Panc1 (cell line): Measurements from ENCODE around the gene ART5. TPM values are rescaled to one million over a fixed set of nuclear protein-coding genes. Genes with fewer than 3 reads are reported as not detected.

Source experiments
- ATAC-seq: fragments of 200-7000 bp; cut with Tn5 transposase; 2 replicates; pipeline ENCODE4 v1.9.1; 2020; ENCODE audit warnings: mild to moderate bottlenecking, moderate library complexity
- Bru-seq: library from RNA; stranded (reverse); fragments of 400-500 nt; gene quantifications from one replicate; lab custom pipeline; 2021; lab: Mats Ljungman, UMichigan
- BruChase-seq, 2 experiments: library from RNA; stranded (reverse); fragments of 400-500 nt; gene quantifications; one replicate each; lab custom pipeline; 2021; lab: Mats Ljungman, UMichigan
- BruUV-seq: library from RNA; stranded (reverse); fragments of 400-500 nt; replicated peaks from 2 replicates; lab custom pipeline; 2021; lab: Mats Ljungman, UMichigan
- CTCF ChIA-PET: fragments of 300-600 bp; sonication (Branson Sonifier 250); formaldehyde crosslinking; loops from one replicate; lab custom pipeline; 2022; ENCODE audit warnings: antibody characterized with exemption; lab: Charles Lee
- POLR2A ChIA-PET: fragments of 300-600 bp; sonication (Branson Sonifier 250); formaldehyde crosslinking; loops from one replicate; lab custom pipeline; 2022; ENCODE audit warnings: antibody characterized with exemption; lab: Charles Lee
- DNase-seq: peaks from one replicate; pipeline ENCODE4 v3.0.0-alpha.2; 2010; ENCODE audit warnings: low read depth, low spot score
- H3K27ac ChIP-seq: 2 replicates; pipeline ENCODE4 v1.5.1; 2011; ENCODE audit warnings: mild to moderate bottlenecking, low read length, inconsistent platforms
- H3K27me3 ChIP-seq: fragments of 200-500 bp; sonication (Bioruptor generic); 2 replicates; pipeline ENCODE4 v1.6.0; 2014; ENCODE audit warnings: low read length, inconsistent platforms; ENCODE audit not compliant: control insufficient read depth, insufficient read depth
- H3K36me3 ChIP-seq: fragments of 200-500 bp; sonication (Bioruptor generic); 2 replicates; pipeline ENCODE4 v1.5.1; 2014; ENCODE audit warnings: inconsistent platforms, mild to moderate bottlenecking, low read length, moderate library complexity; ENCODE audit not compliant: control insufficient read depth, insufficient read depth
- H3K4me1 ChIP-seq: 2 replicates; pipeline ENCODE4 v1.5.1; 2011; ENCODE audit warnings: inconsistent platforms, mild to moderate bottlenecking, low read length, moderate library complexity; ENCODE audit not compliant: control insufficient read depth, insufficient read depth
- H3K4me3 ChIP-seq, 2 experiments: 2 replicates each; pipeline ENCODE4 v1.5.1; 2011 to 2012; ENCODE audit warnings: low read depth in 2 of 2, low read length in 2 of 2, mild to moderate bottlenecking in 2 of 2, inconsistent platforms in 1 of 2, moderate library complexity in 1 of 2
- H3K9me3 ChIP-seq: fragments of 200-500 bp; sonication (Bioruptor generic); 2 replicates; pipeline ENCODE4 v1.5.1; 2014; ENCODE audit warnings: low read depth, mild to moderate bottlenecking, inconsistent platforms, low read length, moderate library complexity; ENCODE audit not compliant: control insufficient read depth, insufficient read depth
- POLR2AphosphoS5 ChIP-seq: IDR thresholded peaks from 2 replicates; pipeline ENCODE4 v1.6.1; 2012; ENCODE audit warnings: mild to moderate bottlenecking, low read depth, low read length, moderate library complexity
- REST ChIP-seq, 2 experiments: IDR thresholded peaks; 2 replicates each; pipeline ENCODE4 v1.6.1; 2011 to 2012; ENCODE audit warnings: low read depth in 2 of 2, control low read depth in 1 of 2, low read length in 1 of 2, mild to moderate bottlenecking in 1 of 2, moderate library complexity in 1 of 2; ENCODE audit not compliant: insufficient read depth in 1 of 2
- SIN3A ChIP-seq: IDR thresholded peaks from 2 replicates; pipeline ENCODE4 v1.6.1; 2012; ENCODE audit warnings: low read depth, mild to moderate bottlenecking, low read length, moderate library complexity, borderline replicate concordance; ENCODE audit not compliant: insufficient read depth
- TCF7L2 ChIP-seq: IDR thresholded peaks from 2 replicates; pipeline ENCODE4 v1.6.1; 2011; ENCODE audit warnings: mild to moderate bottlenecking, low read depth, low read length, inconsistent platforms
- in situ Hi-C: cut with HindIII; loops from 2 replicates; pipeline ENCODE4 v1.10.0; 2016; ENCODE audit warnings: low sequenced_read_pairs, low pct_unique_long_range_greater_than_20kb
- intact Hi-C: fragments of 100-400 bp; cut with micrococcal nuclease; formaldehyde crosslinking; loops from one replicate; pipeline ENCODE4 v1.10.0; 2022; ENCODE audit not compliant: unreplicated experiment
- long read RNA-seq: library from polyadenylated mRNA; unstranded; transcript quantifications from one replicate; pipeline ENCODE4 v2.0.0, GENCODE V29; 2021; ENCODE audit not compliant: unreplicated experiment
- polyA plus RNA-seq: library from polyadenylated mRNA; unstranded; fragments of >200 nt; gene quantifications from one replicate; pipeline ENCODE4 v1.2.1, GENCODE V29; 2012; ENCODE audit warnings: missing spikeins; ENCODE audit not compliant: insufficient read length
- total RNA-seq: library from RNA; stranded (reverse); gene quantifications from one replicate; pipeline ENCODE4 v1.2.1, GENCODE V29; 2021; ENCODE audit not compliant: unreplicated experiment
- TF ChIP-seq, protein P1 (sequence below): fragments of 450-650 bp; IDR thresholded peaks from 2 replicates; pipeline ENCODE4 v1.5.1; 2017; ENCODE audit warnings: mild to moderate bottlenecking

The ART5 gene
- total RNA-seq (12.8 TPM), Bru-seq, nascent RNA (percentile 54 among the genes with signal in this experiment), BruChase-seq, experiment 1, labeled RNA remaining after a 2-hour chase (percentile 59 among the genes with signal in this experiment), BruChase-seq, experiment 2, labeled RNA remaining after a 6-hour chase (percentile 71 among the genes with signal in this experiment)
- 46.5 TPM for polyA plus RNA-seq
- long read RNA-seq, transcript ART5-203 (4 exons, 1,504 nt): major isoform, 7 of 20 reads
- long read RNA-seq, partial matches to known transcripts: 5 of 20 reads
- long read RNA-seq, other reads (novel, unspliced or antisense): 8 of 20 reads

DNA sequence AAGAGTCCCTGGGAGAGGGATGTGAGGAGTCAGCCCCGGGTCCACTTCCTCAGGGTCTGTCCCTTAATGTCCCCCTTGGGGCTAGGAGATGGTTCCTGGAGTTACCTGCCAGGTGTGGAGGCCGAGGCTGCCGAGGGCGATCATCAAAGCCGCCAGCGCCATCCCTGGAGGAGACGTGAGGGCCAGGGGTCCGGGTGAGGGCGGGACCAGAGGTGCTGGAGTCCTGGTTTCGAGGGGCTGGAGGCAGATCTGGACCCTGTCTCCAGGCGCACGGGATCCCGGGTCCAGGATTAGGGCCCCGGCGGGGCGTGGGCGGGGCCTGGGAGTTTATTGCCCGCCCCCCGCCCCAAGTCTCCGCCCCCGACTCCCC, at the start of gene ART5:
TSS of gene ART5 (minus strand) at position 292 of the 370 bp plus-strand sequence. CDS start at position 162, 130 bp downstream.
- no TSS peak for BruUV-seq
- intact Hi-C loops: no loop called here
- Histone ChIP-seq H3K4me1 (peaks cover 11% of the 10 kb centered on the region; the same call in 1 of the 2 replicates), H3K27ac (peak within 1 kb of the TSS; percentile 62; the same call in 1 of the 2 replicates), H3K27me3 (peaks cover 11% of the 10 kb centered on the region; the same call in 1 of the 2 replicates), H3K9me3 (no peaks in the 10 kb centered on the region), H3K4me3 (peak within 1 kb of the TSS; percentile 50 to 59), H3K36me3 (no peaks in the 10 kb centered on the region)
- ChIA-PET CTCF (no interaction called here), POLR2A (no interaction called here)
- in situ Hi-C loops: no loop called here
- ATAC-seq: no peak
- no peak for TF ChIP-seq SIN3A
- TF ChIP-seq POLR2AphosphoS5: no peak
- TF ChIP-seq REST (IDR thresholded peaks at IDR 0.05; ENCODE audit: insufficient read depth in 1 of 2, low read depth in 2 of 2, low read length in 1 of 2): no peak
- TF ChIP-seq, protein P1, sequence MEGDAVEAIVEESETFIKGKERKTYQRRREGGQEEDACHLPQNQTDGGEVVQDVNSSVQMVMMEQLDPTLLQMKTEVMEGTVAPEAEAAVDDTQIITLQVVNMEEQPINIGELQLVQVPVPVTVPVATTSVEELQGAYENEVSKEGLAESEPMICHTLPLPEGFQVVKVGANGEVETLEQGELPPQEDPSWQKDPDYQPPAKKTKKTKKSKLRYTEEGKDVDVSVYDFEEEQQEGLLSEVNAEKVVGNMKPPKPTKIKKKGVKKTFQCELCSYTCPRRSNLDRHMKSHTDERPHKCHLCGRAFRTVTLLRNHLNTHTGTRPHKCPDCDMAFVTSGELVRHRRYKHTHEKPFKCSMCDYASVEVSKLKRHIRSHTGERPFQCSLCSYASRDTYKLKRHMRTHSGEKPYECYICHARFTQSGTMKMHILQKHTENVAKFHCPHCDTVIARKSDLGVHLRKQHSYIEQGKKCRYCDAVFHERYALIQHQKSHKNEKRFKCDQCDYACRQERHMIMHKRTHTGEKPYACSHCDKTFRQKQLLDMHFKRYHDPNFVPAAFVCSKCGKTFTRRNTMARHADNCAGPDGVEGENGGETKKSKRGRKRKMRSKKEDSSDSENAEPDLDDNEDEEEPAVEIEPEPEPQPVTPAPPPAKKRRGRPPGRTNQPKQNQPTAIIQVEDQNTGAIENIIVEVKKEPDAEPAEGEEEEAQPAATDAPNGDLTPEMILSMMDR: no peak
- no peak for TF ChIP-seq TCF7L2
- no peak for DNase-seq

- DNase-seq: no peak
- H3K4me3 ChIP-seq: no peak overlapping the region
- no peak for ATAC-seq
- TF ChIP-seq, protein P1: no peak
- TF ChIP-seq POLR2AphosphoS5: no peak
- TF ChIP-seq TCF7L2: no peak
- no peak for TF ChIP-seq REST (IDR thresholded peaks at IDR 0.05; ENCODE audit: insufficient read depth in 1 of 2, low read depth in 2 of 2, low read length in 1 of 2)
- no peak for TF ChIP-seq SIN3A
- BruUV-seq: no TSS peak
- ChIA-PET POLR2A (no interaction called here), CTCF (no interaction called here)
- no peaks in the 10 kb centered on the region for H3K27me3 ChIP-seq
- intact Hi-C loops: no loop called here
- in situ Hi-C loops: loop anchor here (10.0 kb wide), 1 partner anchor 418 kb away; no protein-coding TSS in a partner anchor
- peaks cover 57% of the 10 kb centered on the region for H3K36me3 ChIP-seq
- no peaks in the 10 kb centered on the region for H3K9me3 ChIP-seq
- no peaks in the 10 kb centered on the region for H3K4me1 ChIP-seq
- no peak overlapping the region for H3K27ac ChIP-seq
Measured at GRCh38 chr11:3686751-3687150, 45.0 kb upstream of the ART5 start.
